ENCODE results near the gene MSI2.

DNA sequence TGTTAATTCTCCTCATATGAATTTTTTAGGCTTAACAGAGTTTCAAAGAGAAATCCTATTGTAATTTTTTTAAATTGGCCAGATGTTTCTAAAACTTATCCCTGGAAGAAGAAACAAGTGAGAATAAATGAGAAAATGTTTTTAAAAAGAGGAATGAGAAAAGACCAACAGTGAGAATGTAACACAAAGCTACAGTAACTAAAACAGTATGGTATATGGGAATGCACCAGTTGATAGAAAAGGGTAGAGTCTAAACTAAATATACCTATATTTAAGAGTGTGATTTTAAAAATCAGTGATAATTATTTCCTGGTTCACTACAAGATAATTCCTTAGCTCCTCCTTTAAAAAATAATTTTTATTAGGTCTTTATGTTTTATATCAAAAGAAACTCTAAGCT lies 360.9 kb downstream of the MSI2 start:
- TF ChIP-seq, protein P1, sequence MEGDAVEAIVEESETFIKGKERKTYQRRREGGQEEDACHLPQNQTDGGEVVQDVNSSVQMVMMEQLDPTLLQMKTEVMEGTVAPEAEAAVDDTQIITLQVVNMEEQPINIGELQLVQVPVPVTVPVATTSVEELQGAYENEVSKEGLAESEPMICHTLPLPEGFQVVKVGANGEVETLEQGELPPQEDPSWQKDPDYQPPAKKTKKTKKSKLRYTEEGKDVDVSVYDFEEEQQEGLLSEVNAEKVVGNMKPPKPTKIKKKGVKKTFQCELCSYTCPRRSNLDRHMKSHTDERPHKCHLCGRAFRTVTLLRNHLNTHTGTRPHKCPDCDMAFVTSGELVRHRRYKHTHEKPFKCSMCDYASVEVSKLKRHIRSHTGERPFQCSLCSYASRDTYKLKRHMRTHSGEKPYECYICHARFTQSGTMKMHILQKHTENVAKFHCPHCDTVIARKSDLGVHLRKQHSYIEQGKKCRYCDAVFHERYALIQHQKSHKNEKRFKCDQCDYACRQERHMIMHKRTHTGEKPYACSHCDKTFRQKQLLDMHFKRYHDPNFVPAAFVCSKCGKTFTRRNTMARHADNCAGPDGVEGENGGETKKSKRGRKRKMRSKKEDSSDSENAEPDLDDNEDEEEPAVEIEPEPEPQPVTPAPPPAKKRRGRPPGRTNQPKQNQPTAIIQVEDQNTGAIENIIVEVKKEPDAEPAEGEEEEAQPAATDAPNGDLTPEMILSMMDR (IDR thresholded peaks at IDR 0.05) = no peak
- no peak for TF ChIP-seq POLR2A (IDR thresholded peaks at IDR 0.05)
